22Rv1 (cell line): ENCODE measurements around the gene OPHN1.

Experiments
- CTCF ChIP-seq: fragments of 450-650 bp; IDR thresholded peaks from 2 replicates; pipeline ENCODE4 v1.5.1; 2017; ENCODE audit warnings: mild to moderate bottlenecking
- ZFX ChIP-seq: fragments of 450-650 bp; IDR thresholded peaks from 2 replicates; pipeline ENCODE4 v1.6.1; 2017; ENCODE audit warnings: antibody characterized with exemption, borderline replicate concordance

GRCh38 chrX:68273887-68274286 is 159.4 kb downstream of the OPHN1 start:
- TF ChIP-seq CTCF (no peak), ZFX (no peak)
